ENCODE results near the gene PRKCE. TPM values are rescaled to one million over a fixed set of nuclear protein-coding genes. Genes with fewer than 3 reads are reported as not detected.

The PRKCE gene
- total and polyA plus RNA-seq, 2 experiments from 2014 or later: 9.6 to 11.9 TPM

DNA sequence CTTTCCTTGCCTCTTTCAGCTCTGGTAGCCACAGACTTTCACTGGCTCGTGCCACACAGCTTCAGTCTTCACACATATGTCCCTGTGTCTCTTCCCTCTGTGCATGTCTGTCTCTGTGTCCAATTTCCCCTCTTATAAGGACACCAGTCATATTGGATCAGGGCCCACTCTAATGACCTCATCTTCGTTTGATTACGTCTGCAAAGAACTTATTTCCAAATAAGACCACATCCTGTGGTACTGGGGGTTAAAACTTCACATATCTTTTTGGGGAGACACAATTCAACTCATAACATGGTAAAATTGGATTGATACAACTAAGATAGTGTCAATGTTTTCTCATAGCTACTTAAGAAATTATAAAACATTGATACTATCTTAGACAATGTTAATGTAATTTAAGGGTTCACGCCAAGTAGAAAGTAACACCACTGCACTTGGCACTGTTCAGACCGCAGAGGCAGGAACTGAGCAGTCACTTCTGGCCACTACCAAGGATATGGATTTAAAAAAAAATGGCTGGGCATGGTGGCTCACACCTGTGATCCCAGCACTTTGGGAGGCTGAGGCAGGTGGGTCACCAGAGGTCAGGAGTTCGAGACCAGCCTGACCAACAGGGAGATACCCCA lies 526.1 kb downstream of the PRKCE start:
- no peaks in the 10 kb centered on the region for H3K36me3 ChIP-seq (replicated peaks; ENCODE audit: insufficient read depth, low read depth)
- H3K9me2 ChIP-seq (replicated peaks; ENCODE audit: insufficient read depth): no peaks in the 10 kb centered on the region
- no peak for DNase-seq (ENCODE audit: low spot score)
- no peak overlapping the region for H3K4me3 ChIP-seq
- WGBS (ENCODE audit: low lambda C conversion rate, missing lambda C conversion rate): 93% methylated on average over 6 of the region's 6 CpGs
- H3K4me2 ChIP-seq: no peak overlapping the region
- no peaks in the 10 kb centered on the region for H4K20me1 ChIP-seq (ENCODE audit: insufficient read depth, poor library complexity, severe bottlenecking)
- no peaks in the 10 kb centered on the region for H3K27me3 ChIP-seq
- H3K79me2 ChIP-seq: no peaks in the 10 kb centered on the region
- H2AFZ ChIP-seq: no peak overlapping the region
- no peaks in the 10 kb centered on the region for H3K9me3 ChIP-seq (ENCODE audit: low read depth)
- H3K4me1 ChIP-seq (ENCODE audit: insufficient read depth): peaks cover 20% of the 10 kb centered on the region
- peak overlapping the region; percentile 86 for H3K27ac ChIP-seq
- no peak for TF ChIP-seq EZH2phosphoT487 (IDR thresholded peaks at IDR 0.05; ENCODE audit: low read depth, severe bottlenecking, unreplicated experiment)
- TF ChIP-seq, protein P1, sequence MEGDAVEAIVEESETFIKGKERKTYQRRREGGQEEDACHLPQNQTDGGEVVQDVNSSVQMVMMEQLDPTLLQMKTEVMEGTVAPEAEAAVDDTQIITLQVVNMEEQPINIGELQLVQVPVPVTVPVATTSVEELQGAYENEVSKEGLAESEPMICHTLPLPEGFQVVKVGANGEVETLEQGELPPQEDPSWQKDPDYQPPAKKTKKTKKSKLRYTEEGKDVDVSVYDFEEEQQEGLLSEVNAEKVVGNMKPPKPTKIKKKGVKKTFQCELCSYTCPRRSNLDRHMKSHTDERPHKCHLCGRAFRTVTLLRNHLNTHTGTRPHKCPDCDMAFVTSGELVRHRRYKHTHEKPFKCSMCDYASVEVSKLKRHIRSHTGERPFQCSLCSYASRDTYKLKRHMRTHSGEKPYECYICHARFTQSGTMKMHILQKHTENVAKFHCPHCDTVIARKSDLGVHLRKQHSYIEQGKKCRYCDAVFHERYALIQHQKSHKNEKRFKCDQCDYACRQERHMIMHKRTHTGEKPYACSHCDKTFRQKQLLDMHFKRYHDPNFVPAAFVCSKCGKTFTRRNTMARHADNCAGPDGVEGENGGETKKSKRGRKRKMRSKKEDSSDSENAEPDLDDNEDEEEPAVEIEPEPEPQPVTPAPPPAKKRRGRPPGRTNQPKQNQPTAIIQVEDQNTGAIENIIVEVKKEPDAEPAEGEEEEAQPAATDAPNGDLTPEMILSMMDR (IDR thresholded peaks at IDR 0.05; ENCODE audit: poor library complexity): no peak
- no peak for TF ChIP-seq EZH2 (IDR thresholded peaks at IDR 0.05; ENCODE audit: borderline replicate concordance)

DNA sequence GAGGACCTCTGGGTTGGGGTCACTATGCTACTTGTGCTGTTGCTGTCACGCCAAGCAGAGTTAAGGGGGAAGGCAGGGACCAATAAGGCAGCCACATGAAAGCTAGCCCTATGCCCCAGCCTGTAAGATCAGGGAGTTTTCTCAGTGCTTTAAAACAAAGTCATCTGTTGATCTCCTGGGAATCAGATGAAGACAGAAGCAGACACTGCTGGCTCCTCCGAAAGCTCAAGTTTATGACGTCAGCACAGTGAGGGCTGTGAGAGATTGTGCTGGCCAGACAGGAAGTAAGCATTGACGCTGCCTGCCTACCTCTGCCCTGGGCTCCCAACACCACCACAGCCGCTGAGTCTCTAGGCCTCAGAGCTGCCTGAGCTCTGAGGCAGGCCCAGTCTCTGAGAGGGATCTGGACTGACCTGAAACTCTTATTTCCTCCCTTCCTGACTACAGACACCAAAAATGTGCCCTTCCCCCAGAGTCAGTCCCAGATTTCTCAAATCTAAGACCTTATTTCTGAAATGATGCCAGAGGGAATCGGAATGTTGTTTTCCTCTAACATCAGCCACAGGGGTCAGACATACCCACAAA lies 527.7 kb downstream of the PRKCE start:
- Histone ChIP-seq H2AFZ (no peak overlapping the region), H3K4me3 (no peak overlapping the region)

DNA sequence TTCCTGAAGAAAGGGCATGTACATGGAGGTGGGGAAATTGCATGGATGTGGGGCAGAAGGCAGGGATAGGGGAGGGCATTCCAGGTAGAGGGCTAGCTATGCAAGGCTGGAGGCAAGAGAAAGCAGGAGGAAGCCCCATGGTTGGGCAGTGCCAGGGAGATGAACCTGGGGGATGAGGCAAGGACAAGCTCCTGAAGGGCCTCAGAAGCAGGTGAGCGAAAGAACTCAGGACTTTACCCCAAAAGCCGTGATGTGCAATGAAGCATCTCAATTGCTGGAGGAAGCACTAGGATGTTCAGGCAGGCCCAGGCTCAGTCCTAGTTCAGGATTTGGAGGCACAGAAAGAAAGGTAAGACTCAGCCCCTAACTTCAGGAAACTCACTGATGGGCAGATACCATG lies 528.7 kb downstream of the PRKCE start:
- no peaks in the 10 kb centered on the region for H3K36me3 ChIP-seq (replicated peaks; ENCODE audit: insufficient read depth, low read depth)
- no peaks in the 10 kb centered on the region for H4K20me1 ChIP-seq (ENCODE audit: insufficient read depth, poor library complexity, severe bottlenecking)
- H3K4me1 ChIP-seq (ENCODE audit: insufficient read depth): peaks cover 6% of the 10 kb centered on the region
- 100% methylated on average over 2 of the region's 2 CpGs for WGBS (ENCODE audit: low lambda C conversion rate, missing lambda C conversion rate)
- no peak for DNase-seq (ENCODE audit: low spot score)
- no peak overlapping the region for H3K27ac ChIP-seq
- no peaks in the 10 kb centered on the region for H3K27me3 ChIP-seq
- TF ChIP-seq EZH2 (IDR thresholded peaks at IDR 0.05; ENCODE audit: borderline replicate concordance) (no peak), EZH2phosphoT487 (IDR thresholded peaks at IDR 0.05; ENCODE audit: low read depth, severe bottlenecking, unreplicated experiment) (no peak)
- TF ChIP-seq, protein P1 (IDR thresholded peaks at IDR 0.05; ENCODE audit: poor library complexity): no peak
- no peak overlapping the region for H3K4me2 ChIP-seq
- no peaks in the 10 kb centered on the region for H3K9me2 ChIP-seq (replicated peaks; ENCODE audit: insufficient read depth)
- H3K4me3 ChIP-seq: no peak overlapping the region
- H3K79me2 ChIP-seq: no peaks in the 10 kb centered on the region
- no peaks in the 10 kb centered on the region for H3K9me3 ChIP-seq (ENCODE audit: low read depth)
- no peak overlapping the region for H2AFZ ChIP-seq

More for the DNA sequence above, 527.7 kb downstream of the PRKCE start:
- no peak overlapping the region for H3K4me2 ChIP-seq
- no peaks in the 10 kb centered on the region for H3K27me3 ChIP-seq
- no peaks in the 10 kb centered on the region for H4K20me1 ChIP-seq (ENCODE audit: insufficient read depth, poor library complexity, severe bottlenecking)
- H3K27ac ChIP-seq: peak overlapping the region; percentile 86
- H3K36me3 ChIP-seq (replicated peaks; ENCODE audit: insufficient read depth, low read depth): no peaks in the 10 kb centered on the region
- H3K4me1 ChIP-seq (ENCODE audit: insufficient read depth): peaks cover 9% of the 10 kb centered on the region
- WGBS (ENCODE audit: low lambda C conversion rate, missing lambda C conversion rate): 48% methylated on average over 6 of the region's 6 CpGs
- no peak for TF ChIP-seq EZH2 (IDR thresholded peaks at IDR 0.05; ENCODE audit: borderline replicate concordance)
- no peak for TF ChIP-seq EZH2phosphoT487 (IDR thresholded peaks at IDR 0.05; ENCODE audit: low read depth, severe bottlenecking, unreplicated experiment)
- TF ChIP-seq, protein P1 (IDR thresholded peaks at IDR 0.05; ENCODE audit: poor library complexity): no peak
- H3K79me2 ChIP-seq: no peaks in the 10 kb centered on the region
- H3K9me2 ChIP-seq (replicated peaks; ENCODE audit: insufficient read depth): no peaks in the 10 kb centered on the region
- no peaks in the 10 kb centered on the region for H3K9me3 ChIP-seq (ENCODE audit: low read depth)
- DNase-seq (ENCODE audit: low spot score): peak; percentile 83
